HL-60 (cell line): Measurements from ENCODE around the gene PCSK5.

Experiments used
- CTCF ChIP-seq: IDR thresholded peaks from one replicate; pipeline ENCODE4 v1.5.1; 2011; ENCODE audit warnings: low read length, control low read depth, inconsistent platforms; ENCODE audit not compliant: insufficient read depth
- GABPA ChIP-seq: IDR thresholded peaks from 2 replicates; pipeline ENCODE4 v1.6.1; 2012; ENCODE audit warnings: low read depth
- POLR2AphosphoS5 ChIP-seq: IDR thresholded peaks from 2 replicates; pipeline ENCODE4 v1.6.1; 2012; ENCODE audit warnings: low read depth
- REST ChIP-seq: IDR thresholded peaks from 2 replicates; pipeline ENCODE4 v1.6.1; 2012; ENCODE audit warnings: low read depth; ENCODE audit not compliant: insufficient replicate concordance

- no peak for TF ChIP-seq CTCF
- no peak for TF ChIP-seq POLR2AphosphoS5
- no peak for TF ChIP-seq GABPA
- TF ChIP-seq REST, result no peak
Observed at GRCh38 chr9:76045221-76045620, 154.7 kb downstream of the PCSK5 start.
